NCI-H1417 treated with DMSO at 0.1 percent for 48 hours (cell line): ENCODE results near the gene C2CD4A.

ENCODE experiments used
- DNase-seq: peaks from one replicate; lab custom pipeline; 2025; lab: John Stamatoyannopoulos, UW

Gene C2CD4A

GRCh38 chr15:62103431-62103830, 36.7 kb downstream of the C2CD4A start:
- DNase-seq: no peak

GRCh38 chr15:62104401-62104800, 37.6 kb downstream of the C2CD4A start:
- DNase-seq: no peak

GRCh38 chr15:62104846-62105245, 38.1 kb downstream of the C2CD4A start:
- no peak for DNase-seq

GRCh38 chr15:62105266-62105665, 38.5 kb downstream of the C2CD4A start:
- DNase-seq: no peak

GRCh38 chr15:62106096-62106495, 39.3 kb downstream of the C2CD4A start:
- DNase-seq: no peak

GRCh38 chr15:62107571-62108121, 40.9 kb downstream of the C2CD4A start:
- no peak for DNase-seq

- no peak for DNase-seq
Measured at GRCh38 chr15:62108411-62108810, 41.6 kb downstream of the C2CD4A start.

GRCh38 chr15:62109437-62109836, 42.7 kb downstream of the C2CD4A start:
- DNase-seq: no peak

- peak; percentile 51 for DNase-seq
Measured at GRCh38 chr15:62109982-62110851, 43.4 kb downstream of the C2CD4A start.

- DNase-seq: no peak
Measured at GRCh38 chr15:62112081-62112480, 45.3 kb downstream of the C2CD4A start.

GRCh38 chr15:62112616-62113593, 46.1 kb downstream of the C2CD4A start:
- no peak for DNase-seq

GRCh38 chr15:62115847-62116246, 49.1 kb downstream of the C2CD4A start:
- DNase-seq: no peak

GRCh38 chr15:62118520-62119226, 51.9 kb downstream of the C2CD4A start:
- DNase-seq: no peak

GRCh38 chr15:62119227-62119864, 52.6 kb downstream of the C2CD4A start:
- no peak for DNase-seq

- no peak for DNase-seq
Measured at GRCh38 chr15:62119874-62120273, 53.1 kb downstream of the C2CD4A start.
